ENCODE results near the gene DEGS1. TPM values are rescaled to one million over a fixed set of nuclear protein-coding genes. Genes with fewer than 3 reads are reported as not detected.
"Not testable (repeated sequence)": the region's sequence is repeated elsewhere in the genome, so short reads cannot be mapped to it uniquely, and the experiment has no call there.

DEGS1 gene
- total RNA-seq, 2 experiments from 2014 or later: 9.2 to 10.1 TPM

DNA sequence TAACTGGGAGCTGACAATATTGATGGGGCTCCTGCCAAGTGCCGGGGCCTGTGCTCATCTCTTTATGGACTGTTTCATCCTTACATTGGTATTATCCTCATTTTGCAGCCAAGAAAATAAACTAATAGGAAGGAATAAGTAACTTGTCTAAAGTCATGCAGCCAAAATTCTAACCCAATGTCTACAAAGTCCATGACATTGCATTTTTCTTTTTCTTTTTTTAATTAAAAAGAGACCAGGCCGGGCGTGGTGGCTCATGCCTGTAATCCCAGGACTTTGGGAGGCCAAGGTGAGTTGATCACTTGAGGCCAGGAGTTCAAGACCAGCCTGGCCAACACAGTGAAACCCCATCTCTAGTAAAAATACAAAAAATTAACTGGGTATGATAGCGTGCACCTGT lies 18.8 kb downstream of the DEGS1 start:
- CTCF ChIA-PET: no interaction called here
- peaks cover 11% of the 10 kb centered on the region for H3K4me1 Mint-ChIP-seq (ENCODE audit: low read depth)
- H3K36me3 Mint-ChIP-seq (ENCODE audit: low read depth): no peaks in the 10 kb centered on the region
- H3K9me3 Mint-ChIP-seq: no peaks in the 10 kb centered on the region
- H3K27ac Mint-ChIP-seq: no peak overlapping the region
- no peak for DNase-seq
- intact Hi-C loops (cut with micrococcal nuclease): no loop called here
- H3K27me3 Mint-ChIP-seq (ENCODE audit: low read depth): no peaks in the 10 kb centered on the region
- H3K4me3 Mint-ChIP-seq: no peak overlapping the region

DNA sequence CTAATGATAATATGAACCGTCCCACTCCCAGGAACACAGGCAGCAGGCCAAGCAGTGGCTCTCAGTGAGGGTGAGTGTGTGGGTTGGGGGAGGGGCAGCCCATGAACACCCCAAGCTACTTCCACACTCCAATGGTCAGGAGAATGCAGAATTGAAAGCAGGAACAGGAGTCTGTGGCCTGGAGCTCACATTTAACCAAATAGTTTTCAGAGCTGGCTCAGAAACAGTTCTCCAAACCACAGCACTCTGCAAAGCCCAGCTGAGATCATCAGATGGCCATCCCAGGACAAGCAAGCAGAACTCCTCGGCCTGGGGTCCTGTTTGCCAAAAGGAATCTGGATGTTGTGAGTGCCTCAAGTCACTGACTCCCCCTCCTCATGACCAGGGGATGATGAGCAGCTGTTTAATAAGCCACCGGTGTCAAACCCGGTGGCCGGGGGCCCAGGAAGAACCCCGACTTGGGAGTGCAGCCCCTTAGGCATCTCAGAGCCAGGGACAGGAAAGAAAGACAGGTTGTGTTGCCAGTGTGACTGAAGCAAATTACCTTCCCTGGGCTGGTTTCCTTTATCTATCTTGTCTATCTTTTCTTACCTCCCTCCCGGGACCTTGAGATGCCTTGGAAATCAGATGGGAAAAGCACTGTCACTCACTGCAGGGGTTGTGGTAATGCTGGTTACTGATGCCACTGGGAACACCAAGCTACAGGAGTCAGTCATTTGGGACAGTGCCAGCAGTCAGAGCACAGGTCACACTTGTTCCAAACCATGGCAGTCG lies 20.4 kb downstream of the DEGS1 start:
- intact Hi-C loops (cut with micrococcal nuclease): no loop called here
- H3K36me3 Mint-ChIP-seq (ENCODE audit: low read depth): no peaks in the 10 kb centered on the region
- DNase-seq: no peak

DNA sequence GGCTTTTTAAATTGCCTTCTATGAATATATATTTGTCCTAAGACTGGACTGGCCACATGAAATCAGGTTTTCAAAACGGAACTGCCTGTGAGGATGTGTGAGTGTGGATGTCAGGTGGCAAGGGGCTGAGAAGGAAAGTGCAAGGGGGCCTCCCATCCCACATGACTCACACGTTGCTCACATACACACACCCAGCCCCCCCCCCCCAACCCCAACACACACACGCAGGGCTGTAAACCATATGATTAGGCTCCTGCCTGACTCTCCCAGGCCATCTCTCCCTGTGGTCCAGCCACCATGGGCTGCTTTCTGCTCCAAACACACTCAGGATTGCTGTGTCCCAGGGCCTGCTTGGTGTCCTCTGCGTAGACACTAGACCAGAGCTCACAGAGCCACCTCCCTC lies 22.4 kb downstream of the DEGS1 start:
- H3K9me3 Mint-ChIP-seq: no peaks in the 10 kb centered on the region
- CTCF ChIA-PET: interaction anchor here (0.9 to 1.7 kb wide), 3 partner anchors 37 to 89 kb away, joined by 3 to 7 read pairs (median 3); no protein-coding TSS in a partner anchor
- no peak overlapping the region for H3K27ac Mint-ChIP-seq
- H3K4me1 Mint-ChIP-seq (ENCODE audit: low read depth): peaks cover 11% of the 10 kb centered on the region
- intact Hi-C loops (cut with micrococcal nuclease): loop anchor here (1.0 kb wide), 2 partner anchors 23 to 36 kb away; no protein-coding TSS in a partner anchor
- no peaks in the 10 kb centered on the region for H3K36me3 Mint-ChIP-seq (ENCODE audit: low read depth)
- H3K27me3 Mint-ChIP-seq (ENCODE audit: low read depth): no peaks in the 10 kb centered on the region
- H3K4me3 Mint-ChIP-seq: no peak overlapping the region
- DNase-seq: peak; percentile 63

More for the DNA sequence above, 20.4 kb downstream of the DEGS1 start:
- CTCF ChIA-PET: no interaction called here
- H3K27ac Mint-ChIP-seq: no peak overlapping the region
- H3K9me3 Mint-ChIP-seq: no peaks in the 10 kb centered on the region
- peaks cover 11% of the 10 kb centered on the region for H3K4me1 Mint-ChIP-seq (ENCODE audit: low read depth)
- no peak overlapping the region for H3K4me3 Mint-ChIP-seq
- H3K27me3 Mint-ChIP-seq (ENCODE audit: low read depth): no peaks in the 10 kb centered on the region

DNA sequence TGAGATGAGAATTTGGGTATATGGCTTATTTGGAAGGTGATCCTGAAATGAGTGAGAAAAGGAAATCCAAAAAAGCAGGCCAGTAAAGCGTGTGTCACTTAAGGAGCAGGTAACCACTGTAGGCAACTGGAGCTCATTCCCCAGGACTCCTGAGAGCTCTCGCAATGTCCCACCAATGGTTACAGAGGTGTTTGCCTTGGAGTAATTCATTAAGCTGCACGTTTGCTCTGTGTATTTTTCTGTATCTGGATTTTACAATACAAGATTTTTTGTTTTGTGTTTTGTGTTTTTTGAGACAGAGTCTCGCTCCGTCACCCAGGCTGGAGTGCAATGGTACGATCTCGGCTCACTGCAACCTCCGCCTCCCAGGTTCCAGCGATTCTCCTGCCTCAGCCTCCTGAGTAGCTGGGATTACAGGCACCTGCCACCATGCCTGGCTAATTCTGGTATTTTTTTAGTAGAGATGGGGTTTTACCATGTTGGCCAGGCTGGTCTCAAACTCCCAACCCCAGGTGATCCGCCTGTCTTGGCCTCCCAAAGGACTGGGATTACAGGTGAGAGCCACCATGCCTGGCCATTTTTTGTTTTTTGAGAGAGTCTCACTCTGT lies 23.0 kb downstream of the DEGS1 start:
- H3K27ac Mint-ChIP-seq; DNase-seq; H3K4me3 Mint-ChIP-seq; H3K27me3 Mint-ChIP-seq (ENCODE audit: low read depth); H3K9me3 Mint-ChIP-seq; H3K36me3 Mint-ChIP-seq (ENCODE audit: low read depth): not testable (repeated sequence)
- intact Hi-C loops (cut with micrococcal nuclease): loop anchor here (1.0 kb wide), 2 partner anchors 24 to 37 kb away; no protein-coding TSS in a partner anchor
- CTCF ChIA-PET: interaction anchor here (0.5 to 1.7 kb wide), 4 partner anchors 10 to 581 kb away, joined by 3 to 7 read pairs (median 3); no protein-coding TSS in a partner anchor
- H3K4me1 Mint-ChIP-seq (ENCODE audit: low read depth): peaks cover 11% of the 10 kb centered on the region

DNA sequence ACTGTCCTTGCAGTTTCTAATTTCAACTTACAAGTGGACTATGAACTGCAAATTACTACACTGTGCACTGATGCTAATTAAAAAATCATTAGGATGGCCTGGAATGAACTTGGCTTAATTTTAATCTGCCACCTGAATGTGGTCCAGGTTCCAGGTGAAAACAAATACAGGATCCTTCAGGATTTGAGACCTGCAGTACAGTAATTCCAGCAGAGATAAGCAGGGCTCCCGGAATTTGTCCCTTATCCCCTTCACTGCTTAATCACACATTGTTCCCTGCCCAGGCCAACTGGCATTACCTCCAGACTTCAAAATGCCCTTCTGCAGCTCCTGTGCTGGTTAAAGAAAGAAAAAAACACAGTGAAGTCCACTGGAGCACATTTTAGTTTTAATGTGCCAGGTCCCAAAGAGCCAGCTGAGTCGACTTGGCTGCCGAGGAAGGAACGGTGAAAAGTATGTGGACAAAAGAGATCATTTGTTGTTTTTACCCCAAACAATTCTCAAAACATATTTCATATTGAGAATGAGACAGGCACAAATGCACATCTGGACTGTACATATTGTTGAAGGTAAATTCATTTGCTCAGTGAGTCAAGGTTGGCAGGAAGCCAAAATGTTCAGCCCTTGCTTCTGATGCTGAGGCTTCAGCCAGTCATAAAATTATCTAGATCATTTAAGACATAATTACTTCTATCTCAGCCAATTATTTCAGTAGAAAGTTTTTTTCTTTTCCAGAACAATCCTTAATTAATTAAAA lies 28.3 kb downstream of the DEGS1 start:
- Mint-ChIP-seq H3K27me3 (ENCODE audit: low read depth) (no peaks in the 10 kb centered on the region), H3K27ac (no peak overlapping the region), H3K4me3 (no peak overlapping the region), H3K36me3 (ENCODE audit: low read depth) (no peaks in the 10 kb centered on the region), H3K4me1 (ENCODE audit: low read depth) (no peaks in the 10 kb centered on the region), H3K9me3 (no peaks in the 10 kb centered on the region)
- intact Hi-C loops (cut with micrococcal nuclease): no loop called here
- DNase-seq: peak; percentile 23
- CTCF ChIA-PET: no interaction called here

DNA sequence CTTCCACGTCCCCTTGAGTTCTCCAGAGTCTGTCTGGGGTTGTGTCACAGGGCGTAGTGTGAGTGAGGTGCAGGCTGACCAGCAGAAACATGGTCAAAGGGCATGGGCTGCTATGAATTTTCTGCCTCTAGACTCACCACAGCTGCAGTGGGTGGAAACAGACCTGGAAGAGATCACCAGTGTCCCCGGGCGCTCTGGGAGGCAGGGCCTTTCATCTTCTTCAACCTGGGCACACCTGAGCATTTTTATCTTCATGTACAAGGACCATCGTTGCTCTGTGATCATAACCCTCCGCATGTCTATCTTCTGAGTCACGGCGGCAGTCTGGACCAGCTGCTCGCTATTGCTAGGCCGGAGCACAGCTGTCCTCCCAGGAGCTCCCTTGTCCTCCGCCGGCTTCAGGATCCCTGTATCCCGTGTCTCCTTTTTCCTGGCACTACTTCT lies 29.6 kb downstream of the DEGS1 start:
- Mint-ChIP-seq H3K4me3 (no peak overlapping the region), H3K27ac (no peak overlapping the region)

DNA sequence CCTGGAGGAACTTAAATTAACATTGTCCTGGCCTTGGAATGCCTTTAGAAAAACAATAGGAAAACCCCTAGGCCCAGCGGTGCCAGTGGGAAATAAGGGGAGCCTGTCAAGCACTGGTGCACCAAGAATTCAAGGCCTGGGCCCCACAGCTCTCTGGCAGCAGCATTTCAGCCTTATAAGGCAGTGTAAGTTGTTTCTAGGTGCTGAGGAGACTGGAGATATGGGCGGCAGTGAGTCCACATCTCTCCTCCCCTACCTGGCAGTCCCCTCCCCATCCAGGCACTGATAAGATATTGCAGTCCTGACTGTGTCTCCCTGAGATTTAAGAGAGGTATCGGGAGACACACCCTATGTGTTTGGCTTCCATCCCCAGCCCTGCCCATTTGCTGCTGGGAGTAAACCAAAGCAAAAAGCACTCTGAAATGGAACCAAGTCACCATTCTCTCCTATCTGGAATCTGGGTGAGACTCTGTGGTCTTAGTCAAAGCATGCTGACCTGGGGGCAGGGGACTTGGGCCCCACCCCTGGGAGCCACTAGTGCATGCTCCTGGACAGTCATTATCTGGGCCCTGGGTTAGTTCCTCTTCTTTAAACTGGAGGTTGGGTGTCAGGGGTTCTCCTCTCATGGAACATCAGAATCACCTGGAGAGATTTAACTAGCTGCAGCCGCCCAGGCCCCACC lies 30.5 kb downstream of the DEGS1 start:
- CTCF ChIA-PET: no interaction called here
- H3K36me3 Mint-ChIP-seq (ENCODE audit: low read depth): no peaks in the 10 kb centered on the region
- no peaks in the 10 kb centered on the region for H3K4me1 Mint-ChIP-seq (ENCODE audit: low read depth)
- H3K9me3 Mint-ChIP-seq: no peaks in the 10 kb centered on the region
- no peak overlapping the region for H3K27ac Mint-ChIP-seq
- DNase-seq: no peak
- no peaks in the 10 kb centered on the region for H3K27me3 Mint-ChIP-seq (ENCODE audit: low read depth)
- intact Hi-C loops (cut with micrococcal nuclease): no loop called here
- H3K4me3 Mint-ChIP-seq: no peak overlapping the region

More for the DNA sequence above, 29.6 kb downstream of the DEGS1 start:
- H3K36me3 Mint-ChIP-seq (ENCODE audit: low read depth): no peaks in the 10 kb centered on the region
- CTCF ChIA-PET: no interaction called here
- intact Hi-C loops (cut with micrococcal nuclease): no loop called here
- no peaks in the 10 kb centered on the region for H3K9me3 Mint-ChIP-seq
- H3K27me3 Mint-ChIP-seq (ENCODE audit: low read depth): no peaks in the 10 kb centered on the region
- no peak for DNase-seq
- no peaks in the 10 kb centered on the region for H3K4me1 Mint-ChIP-seq (ENCODE audit: low read depth)

DNA sequence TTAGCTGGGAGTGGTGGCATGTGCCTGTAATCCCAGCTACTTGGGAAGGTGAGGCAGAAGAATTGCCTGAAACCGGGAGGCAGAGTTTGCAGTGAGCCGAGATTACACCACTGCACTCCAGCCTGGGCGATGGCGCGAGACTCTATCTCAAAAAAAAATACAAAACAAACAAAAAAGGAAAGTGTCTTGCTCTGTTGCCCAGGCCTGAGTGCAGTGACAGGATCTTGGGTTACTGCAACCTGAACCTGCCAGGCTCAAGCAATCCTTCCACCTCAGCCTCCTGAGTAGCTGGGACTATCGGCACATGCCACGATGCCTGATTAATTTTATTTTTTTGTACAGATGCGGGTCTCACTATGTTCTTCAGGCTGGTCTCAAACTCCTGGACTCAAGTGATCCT lies 33.3 kb downstream of the DEGS1 start:
- no peak overlapping the region for H3K4me3 Mint-ChIP-seq
- no peaks in the 10 kb centered on the region for H3K9me3 Mint-ChIP-seq
- CTCF ChIA-PET: no interaction called here
- no peaks in the 10 kb centered on the region for H3K27me3 Mint-ChIP-seq (ENCODE audit: low read depth)
- no peaks in the 10 kb centered on the region for H3K36me3 Mint-ChIP-seq (ENCODE audit: low read depth)
- intact Hi-C loops (cut with micrococcal nuclease): no loop called here
- no peak for DNase-seq
- H3K4me1 Mint-ChIP-seq (ENCODE audit: low read depth): no peaks in the 10 kb centered on the region
- H3K27ac Mint-ChIP-seq: no peak overlapping the region

DNA sequence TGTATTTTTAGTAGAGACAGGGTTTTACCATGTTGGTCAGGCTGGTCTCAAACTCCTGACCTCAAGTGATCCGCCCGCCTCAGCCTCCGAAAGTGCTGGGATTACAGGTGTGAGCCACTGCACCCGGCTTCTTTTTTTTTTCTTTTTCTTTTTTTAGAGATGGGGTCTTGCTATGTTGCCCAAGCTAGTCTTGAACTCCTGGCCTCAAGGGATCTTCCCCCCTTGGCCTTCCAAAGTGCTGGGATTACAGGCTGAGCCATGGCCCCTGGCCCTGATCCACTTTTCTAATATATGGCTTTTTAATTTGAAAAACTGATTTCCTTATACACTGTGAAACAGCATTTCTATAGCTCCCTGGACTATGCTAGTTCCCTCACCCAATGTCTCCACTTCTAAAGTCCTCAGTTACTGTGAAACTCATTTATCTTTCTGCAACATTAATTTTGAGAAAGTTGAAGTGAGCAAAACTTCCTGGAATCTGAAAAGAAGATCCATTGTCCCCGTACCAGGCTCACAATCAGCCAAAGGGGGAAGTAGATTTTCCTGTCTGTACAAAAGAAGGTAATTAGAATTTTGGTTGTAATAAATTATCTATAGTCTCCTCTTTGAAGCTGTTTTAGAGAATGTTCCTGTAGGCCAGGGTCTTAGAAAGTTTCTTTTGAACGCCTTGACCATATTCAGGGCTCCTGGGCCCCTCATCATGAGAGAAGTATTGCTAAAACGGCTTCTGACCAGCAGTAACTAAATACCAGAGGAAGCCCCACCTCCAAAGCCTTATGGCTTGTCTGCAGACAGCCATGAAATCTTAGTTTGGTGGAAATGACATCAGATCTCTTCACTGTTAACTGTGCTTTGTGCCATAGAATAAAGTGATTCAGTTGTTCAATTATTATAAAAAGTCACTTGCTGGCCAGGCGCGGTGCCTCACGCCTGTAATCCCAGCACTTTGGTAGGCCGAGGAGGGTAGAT lies 34.9 kb downstream of the DEGS1 start:
- Mint-ChIP-seq H3K27ac (no peak overlapping the region), H3K36me3 (ENCODE audit: low read depth) (no peaks in the 10 kb centered on the region), H3K27me3 (ENCODE audit: low read depth) (no peaks in the 10 kb centered on the region), H3K9me3 (no peaks in the 10 kb centered on the region), H3K4me3 (no peak overlapping the region), H3K4me1 (ENCODE audit: low read depth) (no peaks in the 10 kb centered on the region)
- intact Hi-C loops (cut with micrococcal nuclease): no loop called here
- CTCF ChIA-PET: interaction anchor here (0.7 kb wide), 1 partner anchor 76 kb away, joined by 3 read pairs; no protein-coding TSS in a partner anchor
- DNase-seq: no peak

DNA sequence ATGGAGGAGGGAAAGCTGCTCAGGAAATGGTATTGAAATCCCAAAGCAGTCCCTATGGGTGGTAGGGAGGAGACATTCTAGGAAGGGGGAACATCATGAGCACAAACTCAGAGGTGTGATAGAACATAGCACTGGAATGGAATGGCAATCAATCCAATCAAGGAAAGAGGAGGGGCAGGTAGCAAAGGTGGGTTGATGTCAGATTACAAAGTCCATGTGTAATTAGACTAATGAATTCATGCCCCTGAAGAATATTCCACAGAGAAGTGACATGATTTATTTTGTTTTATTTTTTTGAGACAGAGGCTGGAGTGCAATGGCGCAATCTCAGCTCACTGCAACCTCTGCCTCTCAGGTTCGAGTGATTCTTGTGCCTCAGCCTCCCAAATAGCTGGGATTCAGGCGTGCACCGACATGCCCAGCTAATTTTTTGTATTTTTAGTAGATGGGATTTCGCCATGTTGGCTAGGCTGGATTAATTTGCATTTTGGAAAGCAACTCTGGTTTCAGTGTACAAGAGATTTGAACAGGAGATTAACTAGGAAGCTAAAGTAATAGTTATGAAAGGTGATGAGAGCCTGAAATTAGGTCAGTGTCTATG lies 36.1 kb downstream of the DEGS1 start:
- Mint-ChIP-seq H3K27ac (no peak overlapping the region), H3K9me3 (no peaks in the 10 kb centered on the region), H3K4me1 (ENCODE audit: low read depth) (no peaks in the 10 kb centered on the region), H3K36me3 (ENCODE audit: low read depth) (no peaks in the 10 kb centered on the region), H3K4me3 (no peak overlapping the region), H3K27me3 (ENCODE audit: low read depth) (no peaks in the 10 kb centered on the region)
- no peak for DNase-seq
- intact Hi-C loops (cut with micrococcal nuclease): no loop called here
- CTCF ChIA-PET: interaction anchor here (0.5 kb wide), 1 partner anchor 102 kb away, joined by 3 read pairs; no protein-coding TSS in a partner anchor

DNA sequence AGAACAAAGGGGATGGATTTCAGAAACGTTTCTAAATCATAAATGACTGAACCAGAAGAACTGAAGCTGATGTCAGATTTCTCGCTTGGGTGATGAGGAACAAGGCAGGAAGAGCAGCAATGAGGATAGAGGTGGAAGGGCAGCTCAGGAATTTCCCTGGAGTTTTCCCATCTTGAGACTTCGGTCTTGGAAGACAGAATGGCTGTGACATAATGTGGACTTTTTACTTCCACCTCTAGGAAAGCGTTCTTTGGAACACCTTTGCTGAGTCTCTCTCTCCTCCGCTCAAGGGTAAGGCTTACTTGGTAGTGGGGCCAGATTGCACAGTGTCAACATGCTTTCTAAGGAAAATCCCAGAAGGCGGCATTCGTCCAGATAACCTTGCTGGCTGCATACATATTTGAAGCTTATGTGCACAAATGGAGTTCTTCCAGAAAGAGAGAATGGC lies 36.6 kb downstream of the DEGS1 start:
- CTCF ChIA-PET: no interaction called here
- DNase-seq: no peak
- Mint-ChIP-seq H3K4me3 (no peak overlapping the region), H3K27me3 (ENCODE audit: low read depth) (no peaks in the 10 kb centered on the region), H3K36me3 (ENCODE audit: low read depth) (no peaks in the 10 kb centered on the region), H3K9me3 (no peaks in the 10 kb centered on the region), H3K4me1 (ENCODE audit: low read depth) (no peaks in the 10 kb centered on the region), H3K27ac (no peak overlapping the region)
- intact Hi-C loops (cut with micrococcal nuclease): no loop called here
